HepG2 (cell line): Measurements from ENCODE around the gene LYSET. TPM values are rescaled to one million over a fixed set of nuclear protein-coding genes. Genes with fewer than 3 reads are reported as not detected.

Source experiments
- ATAC-seq: fragments of 200-7000 bp; cut with Tn5 transposase; 3 replicates; pipeline ENCODE4 v1.9.1; 2020; ENCODE audit warnings: mild to moderate bottlenecking, moderate library complexity
- BruUV-seq: library from RNA; stranded (reverse); fragments of 400-500 nt; replicated peaks from 2 replicates; lab custom pipeline; 2021; lab: Mats Ljungman, UMichigan
- CTCF ChIA-PET: fragments of 300-600 bp; formaldehyde crosslinking; extraction: SDS; loops from one replicate; lab custom pipeline; 2021; ENCODE audit warnings: low total read pairs, inconsistent platforms, low intra/inter-chr PET ratio; lab: Yijun Ruan, JAX
- POLR2A ChIA-PET: fragments of 350-600 bp; sonication (Branson Sonifier 250); formaldehyde crosslinking; loops from one replicate; lab custom pipeline; 2020; ENCODE audit warnings: antibody characterized with exemption, inconsistent platforms; lab: Yijun Ruan, JAX
- DNase-seq: peaks from one replicate; pipeline ENCODE4 v3.0.0-alpha.2; 2015; ENCODE audit warnings: low spot score
- FAIRE-seq: peaks from 3 replicates; lab custom pipeline; 2011; peaks lifted over from hg19 to GRCh38; lab: Jason Lieb, UNC
- H2AFZ ChIP-seq: one replicate; pipeline ENCODE4 v1.6.1; 2011; ENCODE audit warnings: low read length, inconsistent platforms
- H3K27ac ChIP-seq: fragments of 300-600 bp; 3 replicates; pipeline ENCODE4 v1.8.0; 2011; ENCODE audit warnings: mixed run types, mild to moderate bottlenecking, mixed read lengths, low read length, inconsistent platforms; ENCODE audit not compliant: insufficient read depth; ENCODE audit errors: extremely low read length
- H3K27me3 ChIP-seq, 2 experiments: fragments of 200-600 bp in 1 of 2; 2 replicates in 1 of 2; 3 replicates in 1 of 2; pipeline versions ENCODE4 v1.6.0 to v1.8.0; 2011; ENCODE audit warnings: low read length in 2 of 2, mild to moderate bottlenecking in 2 of 2, moderate library complexity in 2 of 2, inconsistent platforms in 1 of 2; ENCODE audit not compliant: insufficient read depth in 2 of 2, control insufficient read depth in 1 of 2
- H3K36me3 ChIP-seq, 2 experiments: fragments of 200-600 bp in 1 of 2; replicated peaks in 1 of 2; 2 replicates in 1 of 2; 3 replicates in 1 of 2; pipeline versions ENCODE4 v1.5.1 to v1.8.0; 2011; ENCODE audit warnings: low read length in 2 of 2, inconsistent platforms in 1 of 2; ENCODE audit not compliant: insufficient read depth in 2 of 2, control insufficient read depth in 1 of 2
- H3K4me1 ChIP-seq: 2 replicates; pipeline ENCODE4 v1.5.1; 2012; ENCODE audit warnings: low read length, inconsistent platforms; ENCODE audit not compliant: insufficient read depth
- H3K4me2 ChIP-seq: 2 replicates; pipeline ENCODE4 v1.6.0; 2011; ENCODE audit warnings: low read depth, low read length, inconsistent platforms
- H3K4me3 ChIP-seq, 3 experiments: fragments of 200-600 bp in 1 of 3; sonication (generic), shearing (Covaris generic) in 1 of 3; replicated peaks in 1 of 3; 2 replicates each; pipeline ENCODE4 v1.5.1; 2011 to 2016; ENCODE audit warnings: low read length in 3 of 3, inconsistent platforms in 2 of 3, low read depth in 2 of 3, mild to moderate bottlenecking in 2 of 3, control low read depth in 1 of 3, mixed read lengths in 1 of 3; ENCODE audit not compliant: insufficient read depth in 1 of 3
- H3K79me2 ChIP-seq: one replicate; pipeline ENCODE4 v1.6.1; 2011; ENCODE audit warnings: low read length, inconsistent platforms; ENCODE audit not compliant: insufficient read depth
- H3K9ac ChIP-seq: 2 replicates; pipeline ENCODE4 v1.6.0; 2011; ENCODE audit warnings: mild to moderate bottlenecking, low read depth, low read length, inconsistent platforms; ENCODE audit not compliant: insufficient read depth
- H3K9me3 ChIP-seq: 2 replicates; pipeline ENCODE4 v1.5.1; 2012; ENCODE audit warnings: mild to moderate bottlenecking, low read length
- H4K20me1 ChIP-seq: 2 replicates; pipeline ENCODE4 v1.6.0; 2011; ENCODE audit warnings: inconsistent platforms, mild to moderate bottlenecking, low read length, moderate library complexity; ENCODE audit not compliant: insufficient read depth
- CCAR2 ChIP-seq: fragments of 200-400 bp; formaldehyde crosslinking; optimal IDR thresholded peaks from 2 replicates; pipeline ENCODE3; 2018; ENCODE audit warnings: low read depth, mild to moderate bottlenecking, low read length, moderate library complexity
- CHD2 ChIP-seq: IDR thresholded peaks from 2 replicates; pipeline ENCODE4 v1.6.1; 2011; ENCODE audit warnings: low read depth, low read length, improper control_type of control experiment
- HHEX ChIP-seq: IDR thresholded peaks from 2 replicates; pipeline ENCODE4 v1.6.1; 2016; ENCODE audit warnings: control low read depth
- KAT7 ChIP-seq: IDR thresholded peaks from 2 replicates; pipeline ENCODE4 v1.6.1; 2018; ENCODE audit warnings: borderline replicate concordance, missing compliant biosample characterization
- NR2F2 ChIP-seq: IDR thresholded peaks from 2 replicates; pipeline ENCODE4 v1.6.1; 2012; ENCODE audit warnings: low read depth, inconsistent platforms, borderline replicate concordance
- PCBP1 ChIP-seq: fragments of 200-400 bp; formaldehyde crosslinking; IDR thresholded peaks from 2 replicates; pipeline ENCODE4 v1.6.1; 2017; ENCODE audit warnings: mild to moderate bottlenecking, low read depth, low read length, borderline replicate concordance
- RXRA ChIP-seq: sonication (generic); formaldehyde crosslinking; IDR thresholded peaks from 2 replicates; pipeline ENCODE4 v1.5.1; 2020; ENCODE audit warnings: missing genetic modification reagents
- TOE1 ChIP-seq: sonication (generic); formaldehyde crosslinking; IDR thresholded peaks from 2 replicates; pipeline ENCODE4 v1.4.0; 2020; ENCODE audit warnings: mild to moderate bottlenecking, missing genetic modification reagents
- ZFP62 ChIP-seq: sonication (generic); formaldehyde crosslinking; IDR thresholded peaks from 2 replicates; pipeline ENCODE4 v1.4.0; 2020; ENCODE audit warnings: missing genetic modification reagents
- ZNF225 ChIP-seq: sonication (generic); formaldehyde crosslinking; IDR thresholded peaks from 2 replicates; pipeline ENCODE4 v1.4.0; 2020; ENCODE audit warnings: mild to moderate bottlenecking, missing genetic modification reagents
- ZNF562 ChIP-seq: sonication (generic); formaldehyde crosslinking; IDR thresholded peaks from 2 replicates; pipeline ENCODE4 v1.8.0; 2022; ENCODE audit warnings: missing genetic modification reagents, borderline replicate concordance
- ZNF672 ChIP-seq: sonication (generic); formaldehyde crosslinking; IDR thresholded peaks from 2 replicates; pipeline ENCODE4 v1.8.1; 2022; ENCODE audit warnings: missing genetic modification reagents
- ZNF776 ChIP-seq: sonication (generic); formaldehyde crosslinking; IDR thresholded peaks from 2 replicates; pipeline ENCODE4 v1.4.0; 2020; ENCODE audit warnings: mild to moderate bottlenecking, missing genetic modification reagents
- ZZZ3 ChIP-seq: sonication (generic); formaldehyde crosslinking; IDR thresholded peaks from 2 replicates; pipeline ENCODE4 v1.4.0; 2020; ENCODE audit warnings: missing genetic modification reagents, mild to moderate bottlenecking, borderline replicate concordance
- WGBS: methylation state at CpG from one replicate; pipeline ENCODE4 v1.1.6; 2017; ENCODE audit warnings: low lambda C conversion rate; 5-methylcytosine and 5-hydroxymethylcytosine counted together
- in situ Hi-C: cut with HindIII; loops from 2 replicates; pipeline ENCODE4 v1.10.0; 2017; ENCODE audit warnings: low pct_unique_long_range_greater_than_20kb; ENCODE audit not compliant: extremely low pct_ligation_motif_present
- intact Hi-C: fragments of 100-400 bp; cut with micrococcal nuclease; formaldehyde crosslinking; loops from one replicate; pipeline ENCODE4 v1.10.0; 2022; ENCODE audit not compliant: unreplicated experiment
- polyA plus RNA-seq, 8 experiments: library from polyadenylated mRNA; depleted of rRNA in 3 of 8; stranded (reverse) in 7 of 8; unstranded in 1 of 8; fragments of >200 nt; fragmentation: Illumina TruSeq in 4 of 8; extraction: Trizol in 4 of 8; gene quantifications; 2 replicates each; pipeline versions ENCODE4 v1.2.1 to v1.2.3, GENCODE V29; 2011 to 2016; ENCODE audit warnings: low read depth in 4 of 8, missing spikeins in 1 of 8, mixed read lengths in 1 of 8; ENCODE audit not compliant: insufficient read depth in 1 of 8
- total RNA-seq, 5 experiments: library from RNA; depleted of rRNA; stranded (reverse); fragments of >200 nt; fragmentation: Illumina TruSeq; extraction: Trizol; gene quantifications; 2 replicates each; pipeline ENCODE4 v1.2.3, GENCODE V29; 2016; ENCODE audit warnings: low read depth in 1 of 5
- TF ChIP-seq, protein P1 (sequence below): sonication (generic); formaldehyde crosslinking; IDR thresholded peaks from 2 replicates; pipeline ENCODE4 v1.8.0; 2022; ENCODE audit warnings: mild to moderate bottlenecking, missing genetic modification reagents
- TF ChIP-seq, protein P2 (sequence below): sonication (generic); formaldehyde crosslinking; IDR thresholded peaks from 2 replicates; pipeline ENCODE4 v1.5.1; 2020; ENCODE audit warnings: mild to moderate bottlenecking, missing genetic modification reagents, moderate library complexity

Gene LYSET
- total and polyA plus RNA-seq, 2 of the 13 experiments (the other 11 are each of a cell fraction or from before 2014, with no cell fraction given), result 19.1 to 36.6 TPM

DNA sequence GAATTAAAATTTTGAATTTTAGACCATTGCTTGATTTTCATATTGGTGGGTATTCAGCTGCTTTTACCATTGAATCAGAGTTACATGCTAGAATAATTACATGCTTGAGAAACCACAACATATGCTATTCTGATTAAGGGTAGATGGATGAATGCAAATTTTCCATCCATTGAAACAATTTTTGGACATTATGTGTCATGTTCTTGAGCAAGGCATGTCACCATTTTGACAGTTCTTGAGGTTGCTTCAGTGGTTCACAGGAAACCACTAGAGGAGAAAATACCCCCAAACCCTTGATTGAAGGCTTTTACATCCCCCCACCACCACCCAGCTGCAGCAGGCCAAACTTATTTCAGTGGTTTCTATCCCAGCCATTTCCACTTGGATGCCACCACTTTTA, 35.4 kb downstream of the LYSET start:
- H3K9me3 ChIP-seq, result no peaks in the 10 kb centered on the region
- in situ Hi-C loops (no loop called here), intact Hi-C loops (no loop called here)
- POLR2A ChIA-PET, result no interaction called here
- DNase-seq, result no peak
- FAIRE-seq, result no peak
- no peak overlapping the region for H3K9ac ChIP-seq
- no peak for TF ChIP-seq ZNF672 (CRISPR knock-in tag)
- TF ChIP-seq ZZZ3 (CRISPR knock-in tag), result no peak
- no peak for TF ChIP-seq ZNF225 (CRISPR knock-in tag)
- TF ChIP-seq CCAR2, result no peak
- no peak for TF ChIP-seq KAT7
- no peak for TF ChIP-seq TOE1 (CRISPR knock-in tag)
- no peak for TF ChIP-seq ZNF776
- no peak overlapping the region for H3K27ac ChIP-seq
- ATAC-seq, result no peak
- H3K79me2 ChIP-seq, result no peaks in the 10 kb centered on the region
- H3K27me3 ChIP-seq, result no peaks in the 10 kb centered on the region
- H3K4me3 ChIP-seq, result no peak overlapping the region
- H3K4me1 ChIP-seq, result no peaks in the 10 kb centered on the region
- H3K36me3 ChIP-seq, result peaks cover 0 to 11% of the 10 kb centered on the region in 2 experiments; a peak in 3 of 5 replicates
- no peak overlapping the region for H3K4me2 ChIP-seq
- BruUV-seq, result no TSS peak
- CTCF ChIA-PET, result no interaction called here
- no peaks in the 10 kb centered on the region for H4K20me1 ChIP-seq
- H2AFZ ChIP-seq, result no peak overlapping the region

DNA sequence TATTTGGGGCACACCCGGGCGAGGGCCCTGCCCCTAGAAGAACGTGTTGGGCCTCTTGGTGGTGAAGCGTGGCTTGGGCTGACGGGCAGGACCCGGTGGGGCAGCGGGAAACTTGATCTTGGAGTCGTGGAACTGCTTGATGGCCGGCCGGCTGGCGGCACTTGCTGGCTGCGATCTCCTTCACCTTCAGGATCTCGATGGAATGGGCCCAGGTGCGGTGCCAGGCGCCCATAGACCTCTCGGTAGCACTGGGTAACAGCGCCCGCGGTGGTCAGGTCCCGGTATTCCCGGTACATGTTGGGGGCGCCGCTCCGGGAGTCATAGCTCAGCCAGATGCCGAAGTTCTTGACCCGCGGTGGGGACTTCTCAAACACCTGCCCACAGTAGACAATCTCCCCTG, 38.4 kb downstream of the LYSET start:
- FAIRE-seq (no peak), DNase-seq (no peak), ATAC-seq (no peak)
- Histone ChIP-seq H3K4me2 (no peak overlapping the region), H2AFZ (no peak overlapping the region), H3K36me3 (peaks cover 5 to 19% of the 10 kb centered on the region in 2 experiments), H3K9me3 (no peaks in the 10 kb centered on the region), H3K79me2 (no peaks in the 10 kb centered on the region), H3K9ac (no peak overlapping the region), H3K27ac (no peak overlapping the region), H3K4me3 (no peak overlapping the region), H3K27me3 (no peaks in the 10 kb centered on the region), H4K20me1 (no peaks in the 10 kb centered on the region), H3K4me1 (no peaks in the 10 kb centered on the region)
- 93% methylated on average over 17 of the region's 27 CpGs for WGBS
- CTCF ChIA-PET, result no interaction called here
- in situ Hi-C loops (no loop called here), intact Hi-C loops (no loop called here)
- POLR2A ChIA-PET, result no interaction called here
- BruUV-seq, result no TSS peak
- no peak for TF ChIP-seq CHD2
- TF ChIP-seq, protein P1, sequence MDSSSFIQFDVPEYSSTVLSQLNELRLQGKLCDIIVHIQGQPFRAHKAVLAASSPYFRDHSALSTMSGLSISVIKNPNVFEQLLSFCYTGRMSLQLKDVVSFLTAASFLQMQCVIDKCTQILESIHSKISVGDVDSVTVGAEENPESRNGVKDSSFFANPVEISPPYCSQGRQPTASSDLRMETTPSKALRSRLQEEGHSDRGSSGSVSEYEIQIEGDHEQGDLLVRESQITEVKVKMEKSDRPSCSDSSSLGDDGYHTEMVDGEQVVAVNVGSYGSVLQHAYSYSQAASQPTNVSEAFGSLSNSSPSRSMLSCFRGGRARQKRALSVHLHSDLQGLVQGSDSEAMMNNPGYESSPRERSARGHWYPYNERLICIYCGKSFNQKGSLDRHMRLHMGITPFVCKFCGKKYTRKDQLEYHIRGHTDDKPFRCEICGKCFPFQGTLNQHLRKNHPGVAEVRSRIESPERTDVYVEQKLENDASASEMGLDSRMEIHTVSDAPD (CRISPR knock-in tag), result no peak
- no peak for TF ChIP-seq ZNF562 (CRISPR knock-in tag)
- TF ChIP-seq RXRA (CRISPR knock-in tag), result no peak
- no peak for TF ChIP-seq ZNF225 (CRISPR knock-in tag)
- no peak for TF ChIP-seq PCBP1
- TF ChIP-seq ZFP62 (CRISPR knock-in tag), result no peak
- TF ChIP-seq HHEX (CRISPR knock-in tag), result no peak
- no peak for TF ChIP-seq NR2F2
- TF ChIP-seq, protein P2, sequence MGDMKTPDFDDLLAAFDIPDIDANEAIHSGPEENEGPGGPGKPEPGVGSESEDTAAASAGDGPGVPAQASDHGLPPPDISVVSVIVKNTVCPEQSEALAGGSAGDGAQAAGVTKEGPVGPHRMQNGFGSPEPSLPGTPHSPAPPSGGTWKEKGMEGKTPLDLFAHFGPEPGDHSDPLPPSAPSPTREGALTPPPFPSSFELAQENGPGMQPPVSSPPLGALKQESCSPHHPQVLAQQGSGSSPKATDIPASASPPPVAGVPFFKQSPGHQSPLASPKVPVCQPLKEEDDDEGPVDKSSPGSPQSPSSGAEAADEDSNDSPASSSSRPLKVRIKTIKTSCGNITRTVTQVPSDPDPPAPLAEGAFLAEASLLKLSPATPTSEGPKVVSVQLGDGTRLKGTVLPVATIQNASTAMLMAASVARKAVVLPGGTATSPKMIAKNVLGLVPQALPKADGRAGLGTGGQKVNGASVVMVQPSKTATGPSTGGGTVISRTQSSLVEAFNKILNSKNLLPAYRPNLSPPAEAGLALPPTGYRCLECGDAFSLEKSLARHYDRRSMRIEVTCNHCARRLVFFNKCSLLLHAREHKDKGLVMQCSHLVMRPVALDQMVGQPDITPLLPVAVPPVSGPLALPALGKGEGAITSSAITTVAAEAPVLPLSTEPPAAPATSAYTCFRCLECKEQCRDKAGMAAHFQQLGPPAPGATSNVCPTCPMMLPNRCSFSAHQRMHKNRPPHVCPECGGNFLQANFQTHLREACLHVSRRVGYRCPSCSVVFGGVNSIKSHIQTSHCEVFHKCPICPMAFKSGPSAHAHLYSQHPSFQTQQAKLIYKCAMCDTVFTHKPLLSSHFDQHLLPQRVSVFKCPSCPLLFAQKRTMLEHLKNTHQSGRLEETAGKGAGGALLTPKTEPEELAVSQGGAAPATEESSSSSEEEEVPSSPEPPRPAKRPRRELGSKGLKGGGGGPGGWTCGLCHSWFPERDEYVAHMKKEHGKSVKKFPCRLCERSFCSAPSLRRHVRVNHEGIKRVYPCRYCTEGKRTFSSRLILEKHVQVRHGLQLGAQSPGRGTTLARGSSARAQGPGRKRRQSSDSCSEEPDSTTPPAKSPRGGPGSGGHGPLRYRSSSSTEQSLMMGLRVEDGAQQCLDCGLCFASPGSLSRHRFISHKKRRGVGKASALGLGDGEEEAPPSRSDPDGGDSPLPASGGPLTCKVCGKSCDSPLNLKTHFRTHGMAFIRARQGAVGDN (CRISPR knock-in tag), result no peak
